Calu3 (cell line): ENCODE measurements around the gene SERPIND1. TPM values are rescaled to one million over a fixed set of nuclear protein-coding genes. Genes with fewer than 3 reads are reported as not detected.

ENCODE experiments used
- BruUV-seq: library from RNA; stranded (reverse); fragments of 400-500 nt; replicated peaks from 2 replicates; lab custom pipeline; 2021; lab: Mats Ljungman, UMichigan
- CTCF ChIA-PET: fragments of 300-600 bp; sonication (Branson Sonifier 250); formaldehyde crosslinking; loops from one replicate; lab custom pipeline; 2022; ENCODE audit warnings: antibody characterized with exemption; lab: Charles Lee
- DNase-seq: peaks from one replicate; pipeline ENCODE4 v3.0.0; 2022
- H3K27ac Mint-ChIP-seq: one replicate; pipeline ENCODE4 v1.8.0; 2022; ENCODE audit warnings: mixed read lengths; ENCODE audit not compliant: unreplicated experiment
- H3K27me3 Mint-ChIP-seq: one replicate; pipeline ENCODE4 v1.8.0; 2022; ENCODE audit warnings: mixed read lengths; ENCODE audit not compliant: unreplicated experiment
- H3K36me3 Mint-ChIP-seq: one replicate; pipeline ENCODE4 v1.8.0; 2022; ENCODE audit warnings: mild to moderate bottlenecking, moderate library complexity, mixed read lengths; ENCODE audit not compliant: insufficient read depth, unreplicated experiment
- H3K4me1 Mint-ChIP-seq: one replicate; pipeline ENCODE4 v1.8.0; 2022; ENCODE audit warnings: mild to moderate bottlenecking, low read depth, mixed read lengths; ENCODE audit not compliant: unreplicated experiment
- H3K4me3 Mint-ChIP-seq: one replicate; pipeline ENCODE4 v1.8.0; 2022; ENCODE audit warnings: mild to moderate bottlenecking, low read depth, moderate library complexity, mixed read lengths; ENCODE audit not compliant: unreplicated experiment
- H3K9me3 Mint-ChIP-seq: one replicate; pipeline ENCODE4 v1.8.0; 2022; ENCODE audit warnings: low read depth, mixed read lengths; ENCODE audit not compliant: unreplicated experiment
- intact Hi-C: fragments of 100-400 bp; cut with micrococcal nuclease; formaldehyde crosslinking; loops from one replicate; pipeline ENCODE4 v1.10.0; 2022; ENCODE audit not compliant: unreplicated experiment
- total RNA-seq: library from RNA; stranded (reverse); gene quantifications from 2 replicates; pipeline ENCODE4 v1.2.3, GENCODE V29; 2022
- TF ChIP-seq, protein P1 (sequence below): fragments of 200-600 bp; IDR thresholded peaks from one replicate; pipeline ENCODE4 v1.8.0; 2022; ENCODE audit warnings: antibody characterized with exemption; ENCODE audit not compliant: unreplicated experiment

SERPIND1 gene
- total RNA-seq, 1 experiment from 2014 or later = not detected

DNA sequence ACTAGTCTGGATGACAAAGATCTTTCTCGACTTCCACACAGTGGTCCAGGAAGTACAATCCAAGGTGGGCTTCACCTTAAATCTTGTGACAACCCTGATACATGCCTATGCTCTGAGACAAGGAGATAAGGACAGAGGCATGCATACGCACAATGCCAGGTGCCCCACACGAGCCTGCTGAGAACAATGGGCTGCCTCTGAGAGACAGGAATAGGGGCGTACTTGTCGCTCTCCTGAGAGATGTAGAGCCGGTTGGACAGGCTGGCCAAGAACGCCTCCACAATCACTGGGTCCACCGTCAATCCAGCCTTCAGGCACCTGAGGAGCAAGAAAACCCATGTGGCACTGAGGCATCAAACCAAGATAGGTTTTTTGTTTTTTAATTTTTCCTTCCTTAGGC, 25.5 kb downstream of the SERPIND1 start:
- H3K27me3 Mint-ChIP-seq = no peaks in the 10 kb centered on the region
- CTCF ChIA-PET = no interaction called here
- H3K36me3 Mint-ChIP-seq = peaks cover 44% of the 10 kb centered on the region
- DNase-seq = peak; percentile 80
- TF ChIP-seq, protein P1, sequence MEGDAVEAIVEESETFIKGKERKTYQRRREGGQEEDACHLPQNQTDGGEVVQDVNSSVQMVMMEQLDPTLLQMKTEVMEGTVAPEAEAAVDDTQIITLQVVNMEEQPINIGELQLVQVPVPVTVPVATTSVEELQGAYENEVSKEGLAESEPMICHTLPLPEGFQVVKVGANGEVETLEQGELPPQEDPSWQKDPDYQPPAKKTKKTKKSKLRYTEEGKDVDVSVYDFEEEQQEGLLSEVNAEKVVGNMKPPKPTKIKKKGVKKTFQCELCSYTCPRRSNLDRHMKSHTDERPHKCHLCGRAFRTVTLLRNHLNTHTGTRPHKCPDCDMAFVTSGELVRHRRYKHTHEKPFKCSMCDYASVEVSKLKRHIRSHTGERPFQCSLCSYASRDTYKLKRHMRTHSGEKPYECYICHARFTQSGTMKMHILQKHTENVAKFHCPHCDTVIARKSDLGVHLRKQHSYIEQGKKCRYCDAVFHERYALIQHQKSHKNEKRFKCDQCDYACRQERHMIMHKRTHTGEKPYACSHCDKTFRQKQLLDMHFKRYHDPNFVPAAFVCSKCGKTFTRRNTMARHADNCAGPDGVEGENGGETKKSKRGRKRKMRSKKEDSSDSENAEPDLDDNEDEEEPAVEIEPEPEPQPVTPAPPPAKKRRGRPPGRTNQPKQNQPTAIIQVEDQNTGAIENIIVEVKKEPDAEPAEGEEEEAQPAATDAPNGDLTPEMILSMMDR = no peak
- H3K4me3 Mint-ChIP-seq = peak overlapping the region; percentile 9
- H3K27ac Mint-ChIP-seq = peak overlapping the region; percentile 73
- peaks cover 20% of the 10 kb centered on the region for H3K4me1 Mint-ChIP-seq
- no peaks in the 10 kb centered on the region for H3K9me3 Mint-ChIP-seq
- intact Hi-C loops = no loop called here
- BruUV-seq = no TSS peak

DNA sequence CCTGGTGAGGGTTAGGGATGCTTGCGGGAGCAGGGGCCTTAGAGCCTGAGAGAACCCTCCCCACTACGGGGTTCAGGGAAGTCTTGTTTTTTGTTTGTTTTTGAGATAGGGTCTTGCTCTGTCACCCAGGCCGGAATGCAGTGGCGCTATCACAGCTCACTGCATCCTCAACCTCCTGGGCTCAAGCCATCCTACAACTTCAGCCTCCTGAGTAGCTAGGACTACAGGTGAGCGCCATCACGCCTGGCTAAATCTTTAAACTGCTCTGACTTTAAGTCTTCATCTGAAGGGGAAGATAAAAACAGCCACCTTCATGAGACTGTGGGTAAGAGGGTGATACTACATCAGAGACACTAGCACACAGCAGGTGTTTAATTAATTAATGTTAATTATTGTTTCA, 28.5 kb downstream of the SERPIND1 start:
- TF ChIP-seq, protein P1 = no peak
- BruUV-seq = no TSS peak
- no peaks in the 10 kb centered on the region for H3K9me3 Mint-ChIP-seq
- no peaks in the 10 kb centered on the region for H3K27me3 Mint-ChIP-seq
- CTCF ChIA-PET = no interaction called here
- H3K4me1 Mint-ChIP-seq = peaks cover 20% of the 10 kb centered on the region
- peaks cover 55% of the 10 kb centered on the region for H3K36me3 Mint-ChIP-seq
- no peak overlapping the region for H3K4me3 Mint-ChIP-seq
- H3K27ac Mint-ChIP-seq = no peak overlapping the region
- intact Hi-C loops = no loop called here
- DNase-seq = no peak

DNA sequence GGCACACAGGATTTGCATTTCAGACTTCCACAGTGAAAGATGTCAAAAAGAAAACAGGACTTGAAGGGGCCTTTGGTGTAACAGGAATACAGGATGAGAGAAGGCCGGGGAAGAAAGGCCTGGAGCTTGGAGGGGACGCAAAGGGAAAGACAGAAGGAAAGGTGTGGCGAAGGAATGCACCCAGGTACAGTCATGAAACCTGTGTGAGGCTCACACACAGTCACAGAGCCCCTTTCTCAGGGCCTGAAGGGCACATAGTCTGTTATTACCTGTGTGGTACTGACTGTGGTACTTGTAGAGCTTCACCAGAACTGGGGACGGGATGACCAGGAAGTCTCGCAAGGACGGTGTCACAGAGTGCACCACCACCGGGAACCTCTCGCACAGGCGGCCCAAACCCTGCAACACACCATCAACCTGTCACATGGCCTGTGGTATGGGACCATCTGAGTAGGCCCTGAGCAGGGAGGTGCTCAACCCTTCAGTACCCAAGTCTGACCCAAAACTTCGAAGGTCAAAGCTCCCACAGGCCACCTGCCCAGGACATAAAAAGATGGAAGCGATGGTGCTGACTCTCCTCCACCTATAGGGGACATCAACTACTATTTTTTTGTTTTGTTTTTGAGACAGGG, 29.1 kb downstream of the SERPIND1 start:
- intact Hi-C loops = no loop called here

DNA sequence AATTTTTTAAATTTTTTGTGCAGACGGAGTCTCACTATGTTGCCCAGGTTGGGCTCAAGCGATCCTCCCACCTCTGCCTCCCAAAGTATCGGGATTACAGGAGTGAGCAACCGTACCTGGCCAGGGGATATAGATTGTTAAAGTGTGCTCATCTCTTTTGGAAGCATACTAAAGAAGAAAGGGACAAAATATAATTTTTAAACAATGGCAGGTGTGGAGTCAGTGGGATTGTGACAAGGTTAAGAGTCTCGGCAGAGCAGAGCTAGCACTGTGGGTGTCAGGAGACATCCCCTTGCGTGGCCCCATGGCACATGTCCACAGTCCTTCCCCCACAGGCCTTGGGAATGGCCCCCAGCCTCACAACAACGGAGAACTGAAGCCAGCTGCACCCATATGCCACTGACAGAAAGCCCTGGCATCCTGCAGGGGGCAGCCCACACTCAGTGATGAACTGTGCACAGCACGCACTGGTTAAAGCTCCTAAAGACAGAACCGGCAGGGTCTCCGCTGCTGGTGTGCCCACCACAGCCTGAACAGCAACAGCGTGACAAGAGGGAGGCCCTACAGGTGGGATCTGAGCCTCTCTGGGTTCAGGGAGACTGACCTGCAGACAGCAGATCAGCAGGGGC, 29.9 kb downstream of the SERPIND1 start:
- no TSS peak for BruUV-seq
- H3K27me3 Mint-ChIP-seq = no peaks in the 10 kb centered on the region
- H3K9me3 Mint-ChIP-seq = no peaks in the 10 kb centered on the region
- TF ChIP-seq, protein P1 = peak; percentile 60
- H3K4me3 Mint-ChIP-seq = no peak overlapping the region
- CTCF ChIA-PET = interaction anchor here (0.6 to 1.5 kb wide), 7 partner anchors 26 to 385 kb away, joined by 3 to 14 read pairs (median 4); no protein-coding TSS in a partner anchor
- H3K36me3 Mint-ChIP-seq = peaks cover 60% of the 10 kb centered on the region
- H3K4me1 Mint-ChIP-seq = peaks cover 13% of the 10 kb centered on the region
- intact Hi-C loops = no loop called here
- peak; percentile 57 for DNase-seq
- no peak overlapping the region for H3K27ac Mint-ChIP-seq

More for the DNA sequence above, 29.1 kb downstream of the SERPIND1 start:
- Mint-ChIP-seq H3K36me3 (peaks cover 60% of the 10 kb centered on the region), H3K9me3 (no peaks in the 10 kb centered on the region), H3K4me3 (no peak overlapping the region), H3K27ac (no peak overlapping the region), H3K27me3 (no peaks in the 10 kb centered on the region), H3K4me1 (peaks cover 20% of the 10 kb centered on the region)
- BruUV-seq = no TSS peak
- TF ChIP-seq, protein P1 = no peak
- CTCF ChIA-PET = interaction anchor here (1.0 kb wide), 1 partner anchor 25 kb away, joined by 3 read pairs; no protein-coding TSS in a partner anchor
- no peak for DNase-seq
